ENCODE measurements around the gene HDAC6.

HDAC6 gene

GRCh38 chrX:48801280-48802088, at the start of gene HDAC6:
HDAC6 (plus strand) TSS chrX:48802067; CDS start chrX:48802693, 626 bp downstream.
- DNase-seq (ENCODE audit: low read depth): peak; percentile 78

- DNase-seq (ENCODE audit: low read depth): no peak
Observed at GRCh38 chrX:48752498-48752897, 49.4 kb upstream of the HDAC6 start.

GRCh38 chrX:48753708-48754228, 48.1 kb upstream of the HDAC6 start:
- no peak for DNase-seq (ENCODE audit: low read depth)

GRCh38 chrX:48754238-48754637, 47.6 kb upstream of the HDAC6 start:
- DNase-seq (ENCODE audit: low read depth): no peak

GRCh38 chrX:48761674-48762471, 40.0 kb upstream of the HDAC6 start, which contains the start of gene GLOD5:
GLOD5 (plus strand) TSS chrX:48761747; CDS start chrX:48761791, 44 bp downstream.
- no peak for DNase-seq (ENCODE audit: low read depth)

GRCh38 chrX:48769230-48769629, 32.6 kb upstream of the HDAC6 start:
- DNase-seq (ENCODE audit: low read depth): no peak

- DNase-seq (ENCODE audit: low read depth): no peak
Observed at GRCh38 chrX:48770296-48770695, 31.6 kb upstream of the HDAC6 start.

GRCh38 chrX:48772602-48773001, 29.3 kb upstream of the HDAC6 start:
- DNase-seq (ENCODE audit: low read depth): no peak

GRCh38 chrX:48776818-48777439, 24.9 kb upstream of the HDAC6 start:
- DNase-seq (ENCODE audit: low read depth): no peak

- DNase-seq (ENCODE audit: low read depth): no peak
Observed at GRCh38 chrX:48779399-48779798, 22.5 kb upstream of the HDAC6 start.

GRCh38 chrX:48781705-48782104, 20.2 kb upstream of the HDAC6 start:
- DNase-seq (ENCODE audit: low read depth): no peak

- no peak for DNase-seq (ENCODE audit: low read depth)
Observed at GRCh38 chrX:48782216-48782615, 19.7 kb upstream of the HDAC6 start.

GRCh38 chrX:48782795-48783194, 19.1 kb upstream of the HDAC6 start:
- no peak for DNase-seq (ENCODE audit: low read depth)

- DNase-seq (ENCODE audit: low read depth): no peak
Observed at GRCh38 chrX:48784726-48785125, 17.1 kb upstream of the HDAC6 start.

GRCh38 chrX:48785186-48785539, 16.7 kb upstream of the HDAC6 start:
- no peak for DNase-seq (ENCODE audit: low read depth)

GRCh38 chrX:48785540-48786214, 16.2 kb upstream of the HDAC6 start:
- DNase-seq (ENCODE audit: low read depth): no peak

- no peak for DNase-seq (ENCODE audit: low read depth)
Observed at GRCh38 chrX:48786341-48786800, 15.5 kb upstream of the HDAC6 start, which contains the start of gene GATA1. GATA1 (plus strand) TSS chrX:48786590; CDS start chrX:48791110, 4,520 bp downstream.

GRCh38 chrX:48786825-48787504, 14.9 kb upstream of the HDAC6 start:
- no peak for DNase-seq (ENCODE audit: low read depth)

- no peak for DNase-seq (ENCODE audit: low read depth)
Observed at GRCh38 chrX:48787505-48788443, 14.1 kb upstream of the HDAC6 start.

Data from stimulated activated CD8-positive, alpha-beta memory T cell treated with anti-CD3 and anti-CD28 coated beads, Interleukin-7, amount 100 ng/mL, for 24 hours (primary cell).